HG03565 (cell line): Measurements from ENCODE around the gene SCAND1.

Source experiments
- ATAC-seq: cut with Tn5 transposase; IDR thresholded peaks from one replicate; pipeline ENCODE4 v1.9.1; 2021; ENCODE audit warnings: mild to moderate bottlenecking, moderate library complexity; ENCODE audit not compliant: unreplicated experiment

Gene SCAND1

DNA sequence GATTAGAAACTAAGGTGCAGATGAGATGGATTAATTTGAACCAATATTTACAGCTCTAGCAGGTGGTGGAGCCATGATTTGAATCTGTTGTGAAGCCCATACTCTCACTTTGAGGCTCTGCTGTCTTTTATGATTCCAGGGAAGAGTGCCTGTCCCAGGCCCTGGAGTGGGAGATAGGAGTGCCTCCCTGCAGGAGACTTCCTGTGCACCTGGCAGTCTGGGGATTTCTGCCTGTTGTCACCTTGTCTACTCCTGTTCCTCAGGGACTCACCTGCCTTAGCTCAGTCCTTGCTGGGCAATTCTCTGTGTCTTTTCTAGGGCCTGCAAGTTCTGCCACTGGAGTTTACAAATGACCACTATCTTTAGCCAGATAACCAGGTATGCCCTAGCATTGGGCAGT, 46.3 kb downstream of the SCAND1 start:
- no peak for ATAC-seq

GRCh38 chr20:35907017-35907701, 47.1 kb downstream of the SCAND1 start:
- ATAC-seq, result no peak

GRCh38 chr20:35904982-35905663, 49.2 kb downstream of the SCAND1 start:
- ATAC-seq, result no peak

DNA sequence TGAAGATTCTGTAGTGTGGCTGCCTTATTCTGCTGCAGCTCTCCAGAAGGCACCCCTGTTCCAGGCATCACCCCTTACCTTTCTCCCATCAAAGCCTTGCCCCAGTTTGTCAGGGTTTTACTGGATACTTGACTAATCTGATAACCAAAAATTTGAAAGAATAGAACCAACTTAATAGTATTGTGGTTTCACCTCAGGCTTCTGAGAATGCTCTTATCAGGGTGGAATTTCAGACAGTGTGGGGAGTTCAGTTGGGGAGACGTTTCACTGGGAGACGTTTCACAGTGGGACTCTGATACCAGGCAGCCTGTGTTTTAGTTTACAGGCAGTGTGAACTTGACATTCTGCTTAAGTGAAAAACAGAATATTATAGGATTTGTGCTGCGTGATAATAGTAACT, 50.5 kb downstream of the SCAND1 start:
- no peak for ATAC-seq
